HG03432 (cell line): ENCODE data around the gene CLIC5.

Source experiments
- ATAC-seq: cut with Tn5 transposase; IDR thresholded peaks from one replicate; pipeline ENCODE4 v1.9.1; 2021; ENCODE audit warnings: mild to moderate bottlenecking, moderate library complexity; ENCODE audit not compliant: unreplicated experiment

CLIC5 gene

GRCh38 chr6:46015119-46015968 is at the start of gene CLIC5:
Gene CLIC5, minus strand, starts transcription at chr6:46015860. Its CDS starts 318 bp downstream, at chr6:46015542.
- ATAC-seq = no peak

DNA sequence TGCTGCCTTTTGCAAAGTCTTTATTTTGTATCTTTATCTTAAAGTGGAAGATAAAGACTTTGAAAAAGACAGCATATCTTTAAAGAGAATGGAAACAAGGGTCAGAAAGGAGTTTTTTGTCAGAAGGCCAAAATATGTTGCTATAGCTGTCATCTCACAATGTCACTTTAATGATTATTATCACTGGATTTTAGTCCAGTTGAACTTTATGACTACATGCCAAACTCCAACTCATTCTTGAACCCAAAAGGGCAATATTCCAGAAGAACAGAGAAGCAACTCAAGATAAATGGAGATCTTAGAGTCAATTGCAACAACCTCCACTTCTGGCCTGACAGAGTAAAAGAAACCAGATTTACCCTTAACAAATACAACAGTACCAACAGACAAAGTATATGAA is 47.3 kb upstream of the CLIC5 start:
- no peak for ATAC-seq

DNA sequence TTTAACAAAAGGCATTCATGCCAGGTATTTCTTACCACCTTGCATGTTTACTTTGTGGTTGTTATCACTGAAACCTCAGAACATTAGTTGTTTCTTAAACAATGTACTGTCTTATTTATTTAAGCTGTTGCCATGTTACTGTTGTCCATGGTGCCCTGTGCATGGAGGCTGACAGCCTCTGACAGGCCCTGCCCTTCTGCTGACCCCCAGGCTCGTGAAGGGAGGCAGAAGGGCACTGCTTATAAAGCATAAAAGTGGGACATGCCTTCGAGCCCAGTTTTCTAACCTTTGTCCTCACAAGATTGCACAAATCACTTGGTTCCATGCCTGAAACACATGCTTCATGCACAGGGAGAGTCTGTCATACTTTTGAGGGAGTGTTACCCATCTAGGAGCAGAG is 46.7 kb upstream of the CLIC5 start:
- no peak for ATAC-seq

DNA sequence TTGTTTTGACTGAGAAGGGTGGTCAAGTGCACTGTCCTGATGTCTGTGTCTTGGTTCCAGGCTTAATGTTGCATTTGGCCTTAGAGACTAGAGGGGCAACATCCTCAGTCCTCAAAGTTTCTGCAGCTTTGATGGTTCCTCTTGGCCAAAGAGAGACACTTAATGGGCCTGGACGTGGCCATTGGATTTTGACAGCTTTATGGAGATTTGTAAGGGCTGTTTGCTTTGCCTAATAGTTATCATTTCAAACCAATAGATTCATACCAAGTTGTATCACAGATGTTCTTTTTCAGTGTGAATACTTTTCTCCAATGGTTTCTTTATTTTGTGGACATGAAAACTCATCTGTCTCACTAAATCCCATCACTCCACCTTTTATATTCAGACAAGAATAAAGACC is 45.8 kb upstream of the CLIC5 start:
- no peak for ATAC-seq

DNA sequence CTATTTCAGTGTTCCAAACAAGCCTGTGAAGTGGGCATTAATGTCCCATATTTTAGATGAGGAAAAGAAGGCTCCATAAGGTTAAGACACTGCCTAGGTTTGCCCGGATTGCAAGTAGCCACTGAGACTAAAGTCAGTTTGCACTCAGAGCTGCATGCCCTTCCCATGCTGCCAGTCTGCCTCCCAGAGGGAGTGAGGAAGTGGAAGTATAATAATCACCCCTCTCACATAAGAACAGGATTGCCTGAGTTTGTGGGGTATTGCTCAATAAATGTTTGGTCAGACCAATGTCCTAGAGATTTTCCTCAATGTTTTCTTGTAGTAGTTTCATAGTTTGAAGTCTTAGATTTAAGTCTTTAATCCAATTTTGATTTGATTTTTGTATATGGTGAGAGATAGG is 43.9 kb upstream of the CLIC5 start:
- no peak for ATAC-seq

DNA sequence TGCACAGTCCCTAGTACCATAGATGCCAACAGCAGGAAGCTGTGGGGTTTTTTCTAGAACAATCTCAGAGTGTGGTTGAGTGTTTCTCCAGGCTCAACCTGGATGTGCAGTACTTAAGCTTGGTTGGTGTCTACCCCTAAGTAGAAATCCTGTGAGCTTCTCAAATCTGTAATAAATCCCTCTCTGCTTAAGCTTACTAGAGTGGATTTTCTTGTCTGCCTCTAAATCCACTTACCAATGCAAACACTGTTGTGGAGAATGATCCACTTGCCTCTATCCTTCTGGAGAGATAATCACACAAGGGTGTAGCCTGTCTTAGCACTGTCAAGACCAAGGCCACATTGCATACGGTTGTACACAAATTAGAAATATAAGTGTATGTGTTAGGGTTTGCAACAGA is 43.3 kb upstream of the CLIC5 start:
- no peak for ATAC-seq

DNA sequence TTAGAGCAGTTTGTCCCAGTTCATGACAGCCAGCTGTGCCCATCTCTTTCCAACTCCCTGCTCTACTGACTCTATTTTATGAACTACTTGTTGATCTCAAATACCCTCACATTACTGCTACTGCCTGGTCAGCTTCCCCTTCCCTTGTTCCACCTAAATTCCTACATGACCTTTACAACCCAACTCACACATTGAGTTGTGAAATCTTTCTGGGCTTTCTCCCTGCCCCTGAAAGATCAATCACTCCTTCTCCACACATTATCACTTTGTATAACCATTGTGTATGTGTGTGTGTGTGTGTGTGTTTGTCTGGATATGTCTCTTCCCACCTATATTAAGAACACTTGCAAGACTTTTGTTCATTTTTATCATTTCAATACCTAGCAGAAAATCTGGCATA is 42.1 kb upstream of the CLIC5 start:
- no peak for ATAC-seq

GRCh38 chr6:46056906-46057529 is 41.4 kb upstream of the CLIC5 start:
- no peak for ATAC-seq

DNA sequence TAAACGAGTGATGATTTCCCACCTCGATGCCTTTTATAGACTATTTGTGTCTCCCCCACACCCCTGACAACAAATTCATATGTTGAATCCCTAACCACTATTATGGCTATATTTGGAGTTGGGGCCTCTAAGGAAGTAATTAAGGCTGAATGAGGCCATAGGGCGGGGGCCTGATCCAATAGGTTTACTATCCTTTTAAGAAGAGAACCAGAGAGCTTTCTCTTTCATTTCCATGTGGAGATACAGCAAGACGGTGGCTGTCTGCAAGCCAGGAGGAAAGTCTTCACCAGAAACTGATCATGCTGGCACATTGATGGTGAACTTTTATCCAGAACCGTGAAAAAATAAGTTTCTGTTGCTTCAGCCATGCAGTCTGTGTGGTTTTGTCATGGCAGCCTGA is 38.9 kb upstream of the CLIC5 start:
- ATAC-seq = no peak

DNA sequence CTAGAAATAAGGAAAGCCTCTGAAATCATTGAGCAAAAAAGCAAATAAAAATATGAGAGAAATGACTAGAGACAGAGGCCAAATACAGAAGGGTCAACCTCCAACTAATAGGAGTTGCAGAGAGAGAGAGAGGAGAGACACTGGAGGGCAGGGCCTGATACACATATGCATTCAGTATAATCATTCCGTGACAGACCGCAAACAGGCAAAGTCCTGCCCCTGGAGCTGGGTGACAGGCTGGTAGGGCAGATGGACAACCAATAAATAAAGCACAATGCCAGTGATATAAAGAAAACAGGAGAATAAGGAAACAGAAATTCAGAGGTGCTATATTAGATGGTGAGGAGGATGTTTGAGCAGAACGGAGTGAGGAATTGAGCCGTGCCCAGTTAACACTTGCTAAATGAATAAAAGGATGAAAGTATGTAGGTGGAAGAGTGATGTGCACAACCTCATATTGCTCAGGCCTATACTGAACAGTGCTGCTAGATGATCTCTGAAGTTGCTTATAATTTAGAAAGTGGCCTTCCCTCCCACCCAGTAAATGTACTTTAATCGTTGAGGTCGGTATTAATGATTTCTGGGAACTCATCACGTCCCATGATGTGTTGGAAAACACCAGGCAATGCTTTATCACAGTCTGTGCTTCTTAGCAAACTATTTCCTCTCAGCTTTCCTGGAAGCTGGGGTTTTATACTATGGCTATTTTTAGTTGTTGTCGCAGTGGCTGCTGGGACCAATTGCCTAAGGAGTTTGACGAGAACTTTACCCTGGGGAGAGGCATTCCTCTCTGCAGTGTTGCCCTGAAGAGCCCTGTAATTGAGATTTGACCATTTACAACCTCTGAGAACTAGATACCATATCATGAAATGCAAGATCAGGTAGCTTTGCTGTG is 37.6 kb upstream of the CLIC5 start:
- ATAC-seq = no peak

GRCh38 chr6:46052479-46052878 is 36.8 kb upstream of the CLIC5 start:
- no peak for ATAC-seq

GRCh38 chr6:46051962-46052361 is 36.3 kb upstream of the CLIC5 start:
- ATAC-seq = no peak

GRCh38 chr6:46050845-46051405 is 35.3 kb upstream of the CLIC5 start:
- ATAC-seq = no peak

DNA sequence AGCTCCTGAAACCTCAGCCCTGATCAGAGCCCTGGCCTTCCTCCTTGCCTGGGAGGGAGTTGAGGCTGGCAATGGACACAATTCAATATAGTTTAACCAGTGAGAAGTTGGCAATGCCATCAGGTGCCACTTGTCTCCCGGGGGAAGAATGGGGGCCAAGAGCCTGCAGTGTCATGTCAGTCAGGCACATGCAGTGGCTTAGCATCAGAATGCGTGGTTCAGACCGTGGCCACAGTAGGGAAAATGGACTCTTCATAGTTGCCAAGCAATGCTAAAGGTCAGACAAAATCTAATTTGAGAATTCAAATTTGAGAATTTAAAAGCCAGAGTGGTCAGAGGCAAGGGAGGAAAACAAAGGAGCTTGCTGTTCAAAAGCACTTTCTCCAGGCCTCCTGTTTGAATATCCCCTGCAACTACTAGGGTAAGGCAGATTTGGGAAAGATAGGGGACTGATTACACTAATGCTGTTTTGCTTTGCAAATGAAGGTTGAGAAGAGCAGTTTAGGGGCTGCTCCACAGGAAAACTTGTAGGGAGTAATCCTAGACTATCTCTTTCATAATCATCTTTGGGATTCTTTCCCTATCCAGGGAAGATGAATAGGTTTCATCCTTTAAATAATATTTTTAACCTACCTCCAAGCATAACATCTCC is 33.1 kb upstream of the CLIC5 start:
- ATAC-seq = no peak

DNA sequence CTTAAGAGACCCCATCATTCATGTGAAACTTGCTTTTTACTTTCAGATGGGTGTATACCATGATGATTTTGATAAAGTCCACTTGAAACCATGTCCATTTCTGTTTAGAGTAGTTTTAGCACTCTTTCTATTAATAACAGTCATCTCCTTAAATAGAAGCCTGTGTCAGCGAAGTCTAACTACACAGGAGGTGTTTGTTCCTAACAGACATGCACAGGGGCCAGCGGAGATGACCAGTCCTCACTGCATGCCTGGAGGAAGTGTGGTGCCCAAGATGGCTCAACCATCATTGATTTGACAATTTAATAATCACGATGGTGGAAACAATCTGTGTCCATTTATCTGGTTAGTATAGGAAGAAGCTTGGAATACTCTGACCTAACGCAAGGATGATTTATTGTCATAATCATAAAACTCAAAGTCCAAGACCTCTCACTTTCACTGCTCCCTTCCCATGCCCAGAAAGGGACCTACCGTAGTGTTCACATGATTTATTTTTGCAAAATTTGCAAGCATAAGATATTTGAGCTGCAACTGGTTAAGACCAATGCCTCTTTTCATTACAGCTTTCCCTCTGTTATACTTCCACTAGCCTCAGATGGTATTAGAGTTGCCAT is 31.0 kb upstream of the CLIC5 start:
- ATAC-seq = no peak

DNA sequence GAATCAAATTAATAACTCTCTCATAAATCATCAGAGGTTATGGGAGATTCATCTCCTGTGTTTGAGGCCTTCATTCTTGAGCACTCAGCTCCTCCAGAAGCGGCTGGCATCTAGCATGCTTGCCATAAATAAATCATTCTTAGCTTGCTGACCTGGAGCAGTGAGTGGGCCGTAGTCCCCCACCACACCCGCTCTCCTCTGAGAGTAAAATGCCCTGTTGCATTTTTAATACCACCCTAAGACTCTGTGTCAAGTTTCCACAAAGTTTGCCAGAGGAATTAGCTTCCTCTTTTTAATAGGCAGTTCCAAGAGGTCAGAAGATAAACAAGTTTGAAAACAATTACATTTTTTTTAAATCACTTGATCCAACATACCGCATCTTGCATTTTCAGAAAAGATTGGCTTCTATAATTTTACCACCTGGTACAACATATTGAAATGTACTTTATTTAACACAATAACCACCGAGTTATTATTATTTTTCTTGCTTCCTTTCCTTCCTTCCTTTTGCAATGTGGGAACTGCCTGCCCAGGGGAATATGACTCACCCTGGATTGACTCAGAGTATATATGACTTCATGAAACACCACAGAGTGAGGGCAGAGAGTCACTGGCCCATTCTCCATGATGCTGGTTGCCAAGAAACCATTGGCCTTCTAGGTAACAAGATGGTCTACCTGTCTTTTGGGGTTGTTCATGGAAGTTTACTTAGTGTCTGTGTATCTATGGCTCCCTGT is 29.4 kb upstream of the CLIC5 start:
- no peak for ATAC-seq

DNA sequence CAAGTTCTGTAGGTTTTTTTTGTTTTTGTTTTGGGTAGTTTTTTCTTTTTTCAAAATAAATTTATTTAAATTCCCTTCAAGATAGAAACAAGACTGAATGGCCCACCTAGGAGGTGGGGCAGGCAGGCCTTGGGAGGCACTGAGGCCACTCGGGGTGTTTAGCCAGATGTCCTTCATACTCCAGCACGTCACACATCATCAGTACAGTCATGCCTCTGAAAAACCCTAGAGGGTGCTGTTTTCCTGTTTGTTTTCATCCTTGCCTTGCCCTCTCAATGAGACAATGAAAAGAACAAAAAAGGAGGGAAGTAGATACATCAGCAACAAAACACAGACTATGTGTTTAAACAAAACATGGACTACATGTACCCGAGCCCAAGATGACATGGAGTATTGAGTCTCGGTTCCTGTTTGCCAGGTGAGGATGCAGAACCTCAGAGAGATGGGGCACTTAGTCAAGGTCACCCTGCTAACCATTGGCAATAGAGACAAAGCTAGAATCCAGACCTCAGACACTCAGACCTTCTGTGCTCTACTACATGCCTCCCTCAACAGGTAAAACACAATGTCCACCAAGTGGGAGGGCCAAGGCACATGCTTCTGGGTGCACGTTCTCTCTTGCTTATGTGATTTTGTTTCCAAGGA is 26.8 kb upstream of the CLIC5 start:
- peak; percentile 90 for ATAC-seq

- no peak for ATAC-seq
Observed at GRCh38 chr6:46040288-46040687, 24.6 kb upstream of the CLIC5 start.

GRCh38 chr6:46039646-46040045 is 24.0 kb upstream of the CLIC5 start:
- ATAC-seq = no peak
